Stomach (tissue), 9 donors: ENCODE results near the gene TAPBPL. TPM values are rescaled to one million over a fixed set of nuclear protein-coding genes. Genes with fewer than 3 reads are reported as not detected.

Experiments
- DNase-seq, 2 donors: peaks; one replicate each; pipeline versions ENCODE4 v3.0.0 to v3.0.0-alpha.2; 2013 to 2019
- H3K27ac ChIP-seq, 5 donors: fragments of 200-600 bp in 4 of 5; sonication (generic) in 4 of 5; one replicate each; pipeline ENCODE4 v1.5.1; 2013 to 2019; ENCODE audit warnings: mild to moderate bottlenecking in 1 of 5, moderate library complexity in 1 of 5
- H3K27me3 ChIP-seq, 3 donors: fragments of 200-600 bp; sonication (generic); one replicate each; pipeline ENCODE4 v1.5.1; 2017 to 2019; ENCODE audit warnings: mixed run types in 1 of 3
- H3K36me3 ChIP-seq, 4 donors: fragments of 200-600 bp; sonication (generic); 1 replicate in 3 of 4; 2 replicates in 1 of 4; pipeline ENCODE4 v1.5.1; 2016 to 2019
- H3K4me1 ChIP-seq, 4 donors: fragments of 200-600 bp; sonication (generic); one replicate each; pipeline ENCODE4 v1.5.1; 2016 to 2019
- H3K4me3 ChIP-seq, 4 donors: fragments of 200-600 bp; sonication (generic) in 3 of 4; one replicate each; pipeline ENCODE4 v1.5.1; 2016 to 2019; ENCODE audit warnings: mild to moderate bottlenecking in 1 of 4
- H3K9me3 ChIP-seq, 4 donors: fragments of 200-600 bp; sonication (generic); one replicate each; pipeline ENCODE4 v1.5.1; 2016 to 2019
- CTCF ChIP-seq, 7 experiments: fragments of 450-650 bp in 4 of 7; fragments of 200-600 bp in 3 of 7; sonication (generic) in 3 of 7; IDR thresholded peaks; one replicate each; pipeline ENCODE4 v1.5.1; 2016 to 2019; ENCODE audit warnings: antibody characterized with exemption in 7 of 7, control low read depth in 2 of 7, mild to moderate bottlenecking in 1 of 7
- EP300 ChIP-seq: sonication (generic); formaldehyde crosslinking; IDR thresholded peaks from one replicate; pipeline ENCODE4 v1.6.1; 2017; ENCODE audit warnings: antibody characterized with exemption
- POLR2A ChIP-seq, 4 donors: fragments of 450-650 bp; IDR thresholded peaks; one replicate each; pipeline ENCODE4 v1.6.1; 2016; ENCODE audit warnings: antibody characterized with exemption in 4 of 4, control low read depth in 2 of 4, mild to moderate bottlenecking in 1 of 4, moderate library complexity in 1 of 4
- POLR2AphosphoS5 ChIP-seq, 3 donors: sonication (generic); formaldehyde crosslinking; IDR thresholded peaks; one replicate each; pipeline ENCODE4 v1.6.1; 2016; ENCODE audit warnings: antibody characterized with exemption in 3 of 3
- WGBS, 5 donors: extraction: QIAGEN DNeasy Blood & Tissue Kit in 3 of 5; methylation state at CpG; one replicate each; pipeline versions ENCODE4 v1.1.5 to v1.1.7; 2013 to 2018; 5-methylcytosine and 5-hydroxymethylcytosine counted together
- intact Hi-C: fragments of 100-400 bp; cut with DNase I; formaldehyde crosslinking; loops from one replicate; pipeline ENCODE4 v1.15.1; 2023; ENCODE audit warnings: low total_unique reads
- polyA plus RNA-seq, 3 donors: library from polyadenylated mRNA; stranded (reverse); fragments of 200-250 nt; gene quantifications; one replicate each; pipeline ENCODE4 v1.2.3, GENCODE V29; 2013
- total RNA-seq, 5 donors: library from RNA; depleted of rRNA; stranded (reverse); fragments of >200 nt; gene quantifications; one replicate each; pipeline versions ENCODE4 v1.1.0 to v1.2.3, GENCODE V29; 2014 to 2016
- donor health status: healthy with polysubstance abuse.
- donor health status: Bipolar disorder and iron deficiency.
- donor health status: healthy.

TAPBPL gene
- total and polyA plus RNA-seq, 8 donors, result 13.0 to 115 (median 15.5) TPM

- Histone ChIP-seq H3K4me3 (no peak overlapping the region), H3K9me3 (no peaks in the 10 kb centered on the region), H3K36me3 (peaks cover 0 to 70% (median 40%) of the 10 kb centered on the region in 4 donors), H3K4me1 (peaks cover 0 to 4% (median 2%) of the 10 kb centered on the region in 4 donors), H3K27me3 (no peaks in the 10 kb centered on the region), H3K27ac (peak overlapping the region in 1 of 5 donors; percentile 23)
- intact Hi-C loops, result no loop called here
- WGBS, 5 donors, result 70 to 79% (median 77%) methylated on average over 4 of the region's 4 CpGs
- DNase-seq, result no peak
- TF ChIP-seq EP300, result no peak
- no peak for TF ChIP-seq CTCF (IDR thresholded peaks at IDR 0.05)
- TF ChIP-seq POLR2AphosphoS5 (IDR thresholded peaks at IDR 0.05), result no peak
- no peak for TF ChIP-seq POLR2A (IDR thresholded peaks at IDR 0.05)
These were observed 7.8 kb upstream of the TAPBPL start for GRCh38 chr12:6444031-6444430.

- Histone ChIP-seq H3K4me3 (peak within 1 kb of the TSS; percentile 1 to 29 (median 16)), H3K4me1 (peaks cover under 1 to 14% (median 8%) of the 10 kb centered on the region in 4 donors), H3K9me3 (no peaks in the 10 kb centered on the region), H3K27me3 (no peaks in the 10 kb centered on the region), H3K27ac (peak within 1 kb of the TSS in 3 of 5 donors; percentile 20 to 56 (median 44)), H3K36me3 (peaks cover 0 to 63% (median 40%) of the 10 kb centered on the region in 4 donors)
- TF ChIP-seq POLR2AphosphoS5 (IDR thresholded peaks at IDR 0.05), result no peak
- no peak for TF ChIP-seq EP300
- TF ChIP-seq CTCF (IDR thresholded peaks at IDR 0.05), result no peak
- TF ChIP-seq POLR2A (IDR thresholded peaks at IDR 0.05), result no peak
- peak in 1 of 2 donors; percentile 35 for DNase-seq
- intact Hi-C loops, result no loop called here
- whole genome bisulfite sequencing, 5 donors, result 78 to 86% (median 81%) methylated on average over 16 of the region's 16 CpGs
These were observed 6.8 kb upstream of the TAPBPL start, which contains the start of gene CD27 for GRCh38 chr12:6444704-6445688. Gene CD27, plus strand, starts transcription at chr12:6444955. Its CDS starts 141 bp downstream, at chr12:6445096.

GRCh38 chr12:6450091-6450868 lies 1.6 kb upstream of the TAPBPL start:
- DNase-seq, result peak in 1 of 2 donors; percentile 35
- peak overlapping the region; percentile 62 to 73 (median 66) for H3K4me3 ChIP-seq

More at GRCh38 chr12:6450091-6450868, 1.6 kb upstream of the TAPBPL start:
- TF ChIP-seq CTCF (IDR thresholded peaks at IDR 0.05), result no peak
- TF ChIP-seq POLR2AphosphoS5 (IDR thresholded peaks at IDR 0.05), result no peak
- TF ChIP-seq EP300, result no peak
- TF ChIP-seq POLR2A (IDR thresholded peaks at IDR 0.05), result no peak
- Histone ChIP-seq H3K27me3 (no peaks in the 10 kb centered on the region), H3K27ac (peak overlapping the region in 4 of 5 donors; percentile 96 to 98 (median 97)), H3K4me1 (peaks cover 20 to 49% (median 39%) of the 10 kb centered on the region in 4 donors), H3K9me3 (no peaks in the 10 kb centered on the region), H3K36me3 (peaks cover 13 to 51% (median 48%) of the 10 kb centered on the region in 4 donors)
- 66 to 79% (median 73%) methylated on average over 14 to 16 of the region's 16 CpGs for whole genome bisulfite sequencing, 5 donors
- intact Hi-C loops, result no loop called here
